Astrocyte (in vitro differentiated cells and primary cell): ENCODE results near the gene BUD23.

Source experiments
- EZH2 ChIP-seq: IDR thresholded peaks from 2 replicates; pipeline ENCODE4 v1.6.1; 2012; ENCODE audit warnings: mild to moderate bottlenecking, low read length, inconsistent platforms; ENCODE audit not compliant: insufficient read depth
- TF ChIP-seq, protein P1 (sequence below): IDR thresholded peaks from 2 replicates; pipeline ENCODE4 v1.5.1; 2011; ENCODE audit warnings: low read depth, mild to moderate bottlenecking, inconsistent platforms, low read length, moderate library complexity; ENCODE audit not compliant: insufficient read depth

DNA sequence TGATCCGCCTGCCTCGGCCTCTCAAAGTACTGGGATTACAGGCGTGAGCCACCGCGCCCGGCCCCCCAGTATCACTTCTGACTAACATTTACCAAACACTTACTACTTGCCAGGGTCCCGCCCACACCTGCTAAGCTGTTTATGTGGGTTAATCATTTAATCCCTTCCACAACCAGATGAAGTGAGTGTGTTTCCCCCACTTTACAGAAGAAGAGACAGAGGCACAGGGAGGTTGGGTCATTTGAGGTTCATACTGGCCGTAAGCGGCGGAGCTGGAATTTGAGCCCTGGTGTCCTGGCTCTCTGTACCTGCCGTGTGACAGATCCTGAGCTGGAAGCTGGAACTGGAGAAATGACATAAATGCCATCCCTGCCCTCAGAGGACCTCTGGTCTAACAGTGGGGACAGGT lies 30.9 kb upstream of the BUD23 start:
- TF ChIP-seq, protein P1, sequence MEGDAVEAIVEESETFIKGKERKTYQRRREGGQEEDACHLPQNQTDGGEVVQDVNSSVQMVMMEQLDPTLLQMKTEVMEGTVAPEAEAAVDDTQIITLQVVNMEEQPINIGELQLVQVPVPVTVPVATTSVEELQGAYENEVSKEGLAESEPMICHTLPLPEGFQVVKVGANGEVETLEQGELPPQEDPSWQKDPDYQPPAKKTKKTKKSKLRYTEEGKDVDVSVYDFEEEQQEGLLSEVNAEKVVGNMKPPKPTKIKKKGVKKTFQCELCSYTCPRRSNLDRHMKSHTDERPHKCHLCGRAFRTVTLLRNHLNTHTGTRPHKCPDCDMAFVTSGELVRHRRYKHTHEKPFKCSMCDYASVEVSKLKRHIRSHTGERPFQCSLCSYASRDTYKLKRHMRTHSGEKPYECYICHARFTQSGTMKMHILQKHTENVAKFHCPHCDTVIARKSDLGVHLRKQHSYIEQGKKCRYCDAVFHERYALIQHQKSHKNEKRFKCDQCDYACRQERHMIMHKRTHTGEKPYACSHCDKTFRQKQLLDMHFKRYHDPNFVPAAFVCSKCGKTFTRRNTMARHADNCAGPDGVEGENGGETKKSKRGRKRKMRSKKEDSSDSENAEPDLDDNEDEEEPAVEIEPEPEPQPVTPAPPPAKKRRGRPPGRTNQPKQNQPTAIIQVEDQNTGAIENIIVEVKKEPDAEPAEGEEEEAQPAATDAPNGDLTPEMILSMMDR = no peak
- TF ChIP-seq EZH2 = no peak
